HG03575 (cell line): ENCODE results near the gene NCMAP.
"Not testable (repeated sequence)": the region's sequence is repeated elsewhere in the genome, so short reads cannot be mapped to it uniquely, and the experiment has no call there.

Source experiments
- ATAC-seq: cut with Tn5 transposase; IDR thresholded peaks from one replicate; pipeline ENCODE4 v1.9.1; 2021; ENCODE audit not compliant: unreplicated experiment, insufficient number of reproducible peaks, low FRiP score; ENCODE audit errors: extremely low read depth

The NCMAP gene, protein sequence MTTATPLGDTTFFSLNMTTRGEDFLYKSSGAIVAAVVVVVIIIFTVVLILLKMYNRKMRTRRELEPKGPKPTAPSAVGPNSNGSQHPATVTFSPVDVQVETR

DNA sequence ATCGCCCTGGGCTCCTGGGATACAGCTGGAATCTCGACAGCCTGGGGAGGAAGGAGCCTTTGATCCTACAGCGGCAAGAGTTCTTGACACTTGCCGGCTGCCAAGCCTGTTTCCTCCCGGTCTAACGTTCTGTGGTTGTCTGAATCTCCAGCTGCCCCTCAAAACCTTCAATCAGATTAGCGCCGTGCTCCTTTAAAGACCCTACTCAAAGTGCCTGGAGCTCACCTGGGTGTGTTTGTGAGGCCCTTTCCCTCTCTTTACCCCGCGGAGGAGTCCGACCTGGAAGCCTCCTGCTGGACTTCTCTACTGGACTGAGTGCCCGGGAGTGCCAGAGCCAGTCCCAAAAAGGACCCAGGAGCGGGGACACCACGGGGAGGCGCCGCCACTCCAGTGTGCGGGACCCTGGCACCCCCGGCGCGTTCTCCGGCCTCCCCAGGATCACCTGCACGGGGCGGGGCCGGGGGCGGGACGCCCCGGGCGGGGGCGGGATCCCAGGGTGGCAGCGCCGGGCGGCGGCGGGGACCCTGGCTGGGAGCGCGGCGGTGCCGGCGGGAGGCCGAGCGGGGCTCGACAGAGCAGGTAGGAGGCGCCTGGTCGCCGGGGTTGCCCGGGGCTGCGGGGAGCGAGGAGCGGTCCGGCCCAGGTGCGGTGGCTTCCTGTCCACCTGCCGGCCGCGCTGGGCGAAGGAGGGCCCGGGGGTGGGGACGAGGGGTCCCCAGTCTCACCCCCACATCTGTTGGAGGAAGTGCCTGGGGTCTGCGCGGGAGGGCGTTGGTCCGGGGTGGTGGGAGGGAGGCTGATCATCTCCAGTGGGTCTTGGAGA lies at the start of gene NCMAP:
TSS of gene NCMAP (plus strand) at position 497 of the 823 bp plus-strand sequence. CDS start 39,344 bp downstream, outside the sequence.
- no peak for ATAC-seq

- no peak for ATAC-seq
These were observed 49.1 kb upstream of the NCMAP start for GRCh38 chr1:24506691-24507381.

DNA sequence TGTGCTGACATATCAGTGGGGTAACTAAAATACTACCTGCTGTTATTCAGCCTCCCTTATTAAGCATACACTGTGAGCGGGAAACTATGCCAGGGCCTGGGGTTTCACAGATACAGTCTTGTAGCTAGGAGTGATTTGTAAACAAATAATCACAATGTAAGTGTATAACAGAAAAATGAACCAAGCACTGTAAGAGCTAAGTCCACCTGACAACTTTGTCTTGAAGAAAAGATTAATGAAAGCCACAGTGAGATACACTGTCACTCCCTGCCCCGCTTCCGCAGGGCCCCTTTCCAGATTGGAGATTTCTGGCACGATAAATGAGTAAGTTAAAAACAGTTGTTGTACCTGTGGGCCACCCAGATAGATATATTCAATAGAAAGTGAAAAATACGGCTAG lies 48.5 kb upstream of the NCMAP start:
- no peak for ATAC-seq

- ATAC-seq = no peak
These were observed 47.0 kb upstream of the NCMAP start for GRCh38 chr1:24508911-24509310.

- ATAC-seq = no peak
These were observed 42.2 kb upstream of the NCMAP start for GRCh38 chr1:24513706-24514105.

DNA sequence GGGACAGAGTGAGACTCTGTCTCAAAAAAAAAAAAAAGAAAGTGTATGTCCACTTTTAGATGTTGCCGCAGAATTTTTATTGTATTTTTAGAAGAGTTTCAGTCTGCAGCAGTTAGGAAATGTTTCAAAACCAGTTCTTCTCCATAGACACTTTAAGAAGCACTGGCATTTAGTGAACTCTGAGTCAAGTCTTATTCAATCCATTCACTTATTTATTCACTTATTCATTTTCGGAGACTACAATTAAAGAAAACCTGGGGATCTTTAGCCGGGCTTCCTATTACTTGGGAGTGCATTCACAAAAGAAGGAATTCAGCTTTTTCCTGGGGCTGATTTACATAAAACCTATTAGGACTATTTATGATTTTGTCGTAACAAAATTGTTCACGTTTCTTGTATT lies 40.9 kb upstream of the NCMAP start:
- ATAC-seq = no peak

GRCh38 chr1:24515671-24516209 lies 40.1 kb upstream of the NCMAP start:
- ATAC-seq = not testable (repeated sequence)

DNA sequence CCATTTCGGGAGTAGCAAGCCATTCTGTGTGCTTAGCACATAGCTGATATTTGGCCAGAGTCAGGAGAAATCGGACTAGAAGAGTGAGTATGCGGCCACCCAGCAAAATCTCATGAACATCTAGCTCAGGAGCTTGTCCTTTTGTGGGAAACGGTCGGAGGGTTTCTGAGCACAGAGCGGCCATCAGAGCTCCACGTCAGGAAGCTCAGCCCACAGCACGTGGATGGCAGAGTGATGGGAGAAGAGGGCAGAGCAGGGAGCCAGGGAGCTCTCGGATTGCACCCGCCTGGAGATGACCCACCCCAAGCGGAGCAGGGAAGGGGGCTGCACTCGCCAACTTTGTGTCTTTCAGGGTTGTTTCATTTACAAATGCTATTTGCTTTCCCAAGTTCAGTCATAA lies 39.4 kb upstream of the NCMAP start:
- ATAC-seq = no peak

DNA sequence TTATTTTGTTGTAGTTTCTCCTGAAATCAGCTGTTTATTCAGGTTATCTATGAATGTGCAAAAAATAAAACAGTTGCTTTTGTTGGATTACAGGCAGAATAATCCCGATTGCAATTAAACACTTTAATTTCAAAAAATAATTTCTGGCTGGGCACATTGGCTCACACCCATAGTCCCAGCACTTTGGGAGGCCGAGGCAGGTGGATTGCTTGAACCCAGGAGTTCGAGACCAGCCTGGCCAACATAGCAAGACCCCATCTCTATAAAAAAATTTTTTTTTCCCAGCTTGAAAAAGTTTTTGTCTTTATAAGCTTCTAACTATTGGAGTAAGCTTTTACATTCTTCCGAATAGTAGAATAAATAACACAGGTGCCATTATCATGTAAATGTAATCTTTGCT lies 38.0 kb upstream of the NCMAP start:
- no peak for ATAC-seq

DNA sequence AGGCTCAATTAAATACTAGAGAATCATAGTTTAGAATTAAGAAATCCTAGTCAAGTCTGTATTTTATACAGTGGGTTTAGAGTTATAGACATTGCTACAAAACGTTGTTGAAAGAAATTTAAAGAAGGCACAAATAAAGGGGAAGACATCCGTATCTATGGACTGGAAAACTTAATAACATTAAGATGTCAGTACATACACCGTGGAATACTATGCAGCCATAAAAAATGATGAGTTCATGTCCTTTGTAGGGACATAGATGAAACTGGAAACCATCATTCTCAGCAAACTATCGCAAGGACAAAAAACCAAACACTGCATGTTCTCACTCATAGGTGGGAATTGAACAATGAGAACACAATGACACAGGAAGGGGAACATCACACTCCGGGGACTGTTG lies 35.6 kb upstream of the NCMAP start:
- ATAC-seq = not testable (repeated sequence)

DNA sequence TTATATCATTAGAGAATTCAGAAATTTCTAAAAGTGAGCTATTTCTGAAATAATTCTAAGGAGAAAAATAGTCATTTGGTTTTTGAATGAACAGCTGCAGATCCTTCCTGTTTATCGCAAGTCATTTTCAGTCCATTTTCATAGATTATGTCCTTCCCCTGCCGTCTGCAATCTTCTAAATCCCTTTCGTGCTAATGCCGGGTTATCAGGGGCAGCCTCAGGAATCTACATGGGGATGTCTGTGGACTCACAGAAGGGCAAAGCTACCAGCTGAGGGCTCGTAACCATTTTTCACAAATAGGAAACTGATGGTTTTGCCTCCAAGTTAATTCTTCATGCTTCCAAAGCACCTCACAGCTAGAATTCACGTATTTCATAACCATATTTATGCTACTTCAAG lies 30.3 kb upstream of the NCMAP start:
- no peak for ATAC-seq

DNA sequence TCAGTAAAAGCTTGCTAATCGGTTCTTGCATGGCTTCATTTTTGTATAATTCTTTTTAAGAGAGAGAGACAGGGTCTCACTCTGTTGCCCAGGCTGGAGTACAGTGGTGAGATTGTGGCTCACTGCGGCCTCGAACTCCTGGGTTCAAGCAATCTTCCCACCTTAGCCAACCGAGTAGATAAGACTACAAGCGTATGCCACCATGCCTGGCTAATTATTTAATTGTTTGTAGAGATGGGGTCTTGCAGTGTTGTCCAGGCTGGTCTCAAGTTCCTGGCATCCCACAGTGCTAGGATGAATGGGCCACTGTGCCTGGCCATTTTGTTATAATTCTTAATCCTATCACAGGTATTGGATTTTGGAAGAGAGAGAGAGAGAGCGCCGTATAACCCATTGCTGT lies 29.8 kb upstream of the NCMAP start:
- ATAC-seq = no peak

DNA sequence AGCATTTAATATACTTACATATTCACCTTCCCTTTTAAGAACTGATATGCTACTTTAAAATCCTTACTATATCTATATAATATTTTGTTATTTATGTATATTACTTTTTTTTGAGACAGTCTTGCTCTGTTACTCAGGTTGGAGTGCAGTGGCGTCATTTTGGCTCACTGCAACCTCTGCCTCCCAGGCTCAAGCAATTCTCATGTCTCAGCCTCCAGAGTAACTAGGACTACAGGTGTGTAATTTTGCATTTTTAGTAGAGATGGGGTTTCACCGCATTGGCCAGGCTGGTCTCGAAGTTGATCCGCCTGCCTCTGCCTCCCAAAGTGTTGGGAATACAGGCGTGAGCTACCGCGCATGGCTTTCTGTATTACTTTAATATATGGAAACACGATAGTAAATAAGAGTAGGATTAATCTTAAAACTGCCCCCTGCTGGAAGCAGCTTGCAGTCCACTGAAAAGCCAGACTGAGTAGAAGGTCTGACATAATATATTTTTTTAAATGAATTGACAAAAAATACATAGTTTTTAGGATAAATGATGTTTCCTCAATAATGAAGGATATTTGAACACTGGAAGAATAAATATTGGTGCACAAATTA lies 28.8 kb upstream of the NCMAP start:
- ATAC-seq = no peak

GRCh38 chr1:24528744-24529143 lies 27.1 kb upstream of the NCMAP start:
- ATAC-seq = no peak

- not testable (repeated sequence) for ATAC-seq
These were observed 26.6 kb upstream of the NCMAP start for GRCh38 chr1:24529292-24529691.

DNA sequence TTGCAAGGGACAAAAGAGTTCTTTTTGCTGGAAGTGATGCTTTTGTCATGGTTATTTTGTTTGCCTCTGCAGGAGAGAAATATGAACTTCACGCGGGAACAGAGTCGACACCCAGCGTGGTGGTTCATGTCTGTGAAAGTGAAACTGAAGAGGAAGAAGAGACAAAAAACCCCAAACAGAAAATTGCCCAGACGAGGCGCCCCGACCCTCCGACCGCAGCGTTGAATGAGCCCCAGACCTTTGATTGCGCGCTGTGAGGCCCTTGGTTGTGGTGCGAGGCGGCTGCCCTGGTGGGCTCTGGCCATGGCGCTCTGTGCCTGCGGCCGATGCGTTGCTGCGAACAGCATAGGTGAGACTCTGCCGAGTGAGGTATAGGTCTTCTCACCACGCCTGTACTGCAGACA lies 20.9 kb upstream of the NCMAP start:
- no peak for ATAC-seq

GRCh38 chr1:24535778-24536177 lies 20.1 kb upstream of the NCMAP start:
- no peak for ATAC-seq

DNA sequence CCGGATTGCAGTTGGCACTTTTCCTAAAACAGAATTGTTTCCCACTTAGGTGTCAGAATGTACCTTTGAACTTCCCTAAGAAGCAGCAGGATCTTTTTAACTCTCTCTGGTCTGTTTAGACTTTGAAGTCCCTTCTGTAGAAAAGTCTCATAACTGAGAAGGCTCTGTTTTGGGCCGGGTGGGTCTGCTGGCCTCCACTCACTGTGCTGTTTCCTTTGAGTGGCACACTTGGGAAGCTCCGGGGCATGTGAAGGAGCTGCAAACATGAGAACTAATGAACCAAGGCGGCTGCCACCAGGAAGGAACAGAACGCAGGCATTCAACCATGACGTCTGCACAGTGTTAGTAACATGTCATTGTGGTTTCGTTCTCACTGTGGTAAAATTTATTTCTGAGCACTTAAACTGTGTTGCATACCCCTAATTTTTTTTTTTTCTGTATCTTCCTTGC lies 19.5 kb upstream of the NCMAP start:
- ATAC-seq = no peak

GRCh38 chr1:24540051-24540905 lies 15.6 kb upstream of the NCMAP start:
- no peak for ATAC-seq
